Neural progenitor cell (in vitro differentiated cells): Measurements from ENCODE around the gene CHMP2A. TPM values are rescaled to one million over a fixed set of nuclear protein-coding genes. Genes with fewer than 3 reads are reported as not detected.

ENCODE experiments used
- DNase-seq: peaks from one replicate; pipeline ENCODE4 v3.0.0-alpha.2; 2016; ENCODE audit warnings: low spot score
- H2AFZ ChIP-seq: fragments of 200-600 bp; sonication (generic); replicated peaks from 2 replicates; pipeline ENCODE4 v1.6.1; 2016; ENCODE audit warnings: antibody characterized with exemption
- H3F3A ChIP-seq: fragments of 200-600 bp; sonication (generic); 2 replicates; pipeline ENCODE4 v1.6.1; 2016; ENCODE audit warnings: antibody characterized with exemption, low read depth
- H3K27ac ChIP-seq: fragments of 200-600 bp; sonication (generic); 2 replicates; pipeline ENCODE4 v1.5.1; 2016; ENCODE audit warnings: mild to moderate bottlenecking
- H3K27me3 ChIP-seq: fragments of 200-600 bp; sonication (generic); 2 replicates; pipeline ENCODE4 v1.6.1; 2016; ENCODE audit warnings: mild to moderate bottlenecking, moderate library complexity
- H3K36me3 ChIP-seq: fragments of 200-600 bp; sonication (generic); 2 replicates; pipeline ENCODE4 v1.5.1; 2016
- H3K4me1 ChIP-seq: fragments of 200-600 bp; sonication (generic); 2 replicates; pipeline ENCODE4 v1.6.1; 2016; ENCODE audit warnings: mixed run types
- H3K4me2 ChIP-seq: fragments of 200-600 bp; sonication (generic); 2 replicates; pipeline ENCODE4 v1.6.1; 2016
- H3K4me3 ChIP-seq: fragments of 200-600 bp; sonication (generic); 2 replicates; pipeline ENCODE4 v1.5.1; 2016
- H3K79me2 ChIP-seq: fragments of 200-600 bp; sonication (generic); 2 replicates; pipeline ENCODE4 v1.6.1; 2016; ENCODE audit warnings: low read depth
- H3K9ac ChIP-seq: fragments of 200-600 bp; sonication (generic); 2 replicates; pipeline ENCODE4 v1.6.1; 2016
- H3K9me3 ChIP-seq: fragments of 200-600 bp; sonication (generic); 2 replicates; pipeline ENCODE4 v1.5.1; 2016; ENCODE audit warnings: low read depth
- H4K20me1 ChIP-seq: fragments of 200-600 bp; sonication (generic); 2 replicates; pipeline ENCODE4 v1.6.1; 2016; ENCODE audit warnings: low read depth
- H3K27ac Mint-ChIP-seq: 3 replicates; pipeline ENCODE4 v1.8.0; 2021; ENCODE audit warnings: mixed read lengths
- H3K27me3 Mint-ChIP-seq: 2 replicates; pipeline ENCODE4 v1.8.0; 2022; ENCODE audit warnings: low read depth, mild to moderate bottlenecking, inconsistent platforms, moderate library complexity, mixed read lengths; ENCODE audit not compliant: insufficient read depth
- H3K36me3 Mint-ChIP-seq: 3 replicates; pipeline ENCODE4 v1.8.0; 2021; ENCODE audit warnings: mixed read lengths
- H3K4me1 Mint-ChIP-seq: 3 replicates; pipeline ENCODE4 v1.8.0; 2021; ENCODE audit warnings: mixed read lengths
- H3K4me3 Mint-ChIP-seq: 3 replicates; pipeline ENCODE4 v1.8.0; 2021; ENCODE audit warnings: mild to moderate bottlenecking, moderate library complexity, mixed read lengths
- H3K9me3 Mint-ChIP-seq: 3 replicates; pipeline ENCODE4 v1.8.0; 2020; ENCODE audit warnings: mixed read lengths
- CTCF ChIP-seq: fragments of 200-600 bp; sonication (generic); IDR thresholded peaks from 2 replicates; pipeline ENCODE4 v1.5.1; 2017; ENCODE audit warnings: antibody characterized with exemption, mild to moderate bottlenecking
- EZH2 ChIP-seq: fragments of 200-600 bp; sonication (generic); IDR thresholded peaks from 2 replicates; pipeline ENCODE4 v1.6.1; 2017; ENCODE audit warnings: antibody characterized with exemption, mild to moderate bottlenecking, moderate library complexity
- EZH2phosphoT487 ChIP-seq: fragments of 200-600 bp; sonication (generic); IDR thresholded peaks from 2 replicates; pipeline ENCODE4 v1.6.1; 2017; ENCODE audit warnings: antibody characterized with exemption
- total RNA-seq: library from RNA; depleted of rRNA; stranded (reverse); fragments of >200 nt; gene quantifications from 2 replicates; pipeline ENCODE4 v1.2.3, GENCODE V29; 2015; ENCODE audit warnings: low replicate concordance

Gene CHMP2A
- total RNA-seq, 1 donor from 2014 or later: 148 TPM

- Mint-ChIP-seq H3K27ac (peak overlapping the region; percentile 83), H3K4me3 (peak overlapping the region; percentile 69), H3K9me3 (no peaks in the 10 kb centered on the region), H3K36me3 (no peaks in the 10 kb centered on the region), H3K4me1 (peaks cover 23% of the 10 kb centered on the region), H3K27me3 (peaks cover 15% of the 10 kb centered on the region)
- no peaks in the 10 kb centered on the region for H4K20me1 ChIP-seq
- no peak overlapping the region for H3K9ac ChIP-seq
- no peak overlapping the region for H3K4me3 ChIP-seq
- H3K79me2 ChIP-seq: peaks cover 17% of the 10 kb centered on the region
- no peak overlapping the region for H3K4me2 ChIP-seq
- H3K4me1 ChIP-seq: peaks cover 11% of the 10 kb centered on the region
- DNase-seq: no peak
- no peaks in the 10 kb centered on the region for H3K36me3 ChIP-seq
- peaks cover 43% of the 10 kb centered on the region for H3F3A ChIP-seq
- H3K27me3 ChIP-seq: no peaks in the 10 kb centered on the region
- no peak overlapping the region for H2AFZ ChIP-seq
- TF ChIP-seq EZH2 (no peak), EZH2phosphoT487 (no peak), CTCF (no peak)
- H3K9me3 ChIP-seq: no peaks in the 10 kb centered on the region
- no peak overlapping the region for H3K27ac ChIP-seq
Measured at GRCh38 chr19:58522709-58523108, 32.2 kb downstream of the CHMP2A start.

- no peak overlapping the region for H3K4me2 ChIP-seq
- peaks cover 11% of the 10 kb centered on the region for H3K4me1 ChIP-seq
- H3K27me3 ChIP-seq: no peaks in the 10 kb centered on the region
- peak overlapping the region; percentile 93 for H3K27ac Mint-ChIP-seq
- TF ChIP-seq EZH2: no peak
- no peak for TF ChIP-seq EZH2phosphoT487
- no peak for TF ChIP-seq CTCF
- peaks cover 15% of the 10 kb centered on the region for H3K27me3 Mint-ChIP-seq
- H3K79me2 ChIP-seq: peaks cover 27% of the 10 kb centered on the region
- H3K4me1 Mint-ChIP-seq: peaks cover 23% of the 10 kb centered on the region
- H4K20me1 ChIP-seq: no peaks in the 10 kb centered on the region
- no peaks in the 10 kb centered on the region for H3K36me3 ChIP-seq
- no peaks in the 10 kb centered on the region for H3K9me3 Mint-ChIP-seq
- no peaks in the 10 kb centered on the region for H3K9me3 ChIP-seq
- peak overlapping the region; percentile 69 for H3K4me3 Mint-ChIP-seq
- no peak overlapping the region for H2AFZ ChIP-seq
- peaks cover 43% of the 10 kb centered on the region for H3F3A ChIP-seq
- no peak for DNase-seq
- H3K4me3 ChIP-seq: no peak overlapping the region
- no peak overlapping the region for H3K27ac ChIP-seq
- H3K36me3 Mint-ChIP-seq: no peaks in the 10 kb centered on the region
- no peak overlapping the region for H3K9ac ChIP-seq
Measured at GRCh38 chr19:58521651-58522050, 33.3 kb downstream of the CHMP2A start.

GRCh38 chr19:58520257-58520599 is 34.7 kb downstream of the CHMP2A start:
- peaks cover 10% of the 10 kb centered on the region for H3K36me3 Mint-ChIP-seq

More at GRCh38 chr19:58520257-58520599, 34.7 kb downstream of the CHMP2A start:
- Histone ChIP-seq H3K79me2 (peaks cover 40% of the 10 kb centered on the region), H3K27ac (peak overlapping the region; percentile 69), H3K4me2 (peak overlapping the region; percentile 87), H3K4me3 (peak overlapping the region; percentile 54), H3K27me3 (no peaks in the 10 kb centered on the region), H3K9me3 (no peaks in the 10 kb centered on the region), H3K36me3 (no peaks in the 10 kb centered on the region), H3K4me1 (peaks cover 11% of the 10 kb centered on the region), H3K9ac (peak overlapping the region; percentile 56), H2AFZ (peak overlapping the region; percentile 20), H3F3A (peaks cover 51% of the 10 kb centered on the region), H4K20me1 (no peaks in the 10 kb centered on the region)
- peak overlapping the region; percentile 99 for H3K27ac Mint-ChIP-seq
- peaks cover 12% of the 10 kb centered on the region for H3K27me3 Mint-ChIP-seq
- H3K4me1 Mint-ChIP-seq: peaks cover 33% of the 10 kb centered on the region
- H3K9me3 Mint-ChIP-seq: no peaks in the 10 kb centered on the region
- peak overlapping the region; percentile 94 for H3K4me3 Mint-ChIP-seq
- DNase-seq: no peak
- TF ChIP-seq EZH2phosphoT487: no peak
- TF ChIP-seq EZH2: no peak
- no peak for TF ChIP-seq CTCF
